RKO (cell line): Measurements from ENCODE around the gene TMEM35B.
"Not testable (repeated sequence)": the region's sequence is repeated elsewhere in the genome, so short reads cannot be mapped to it uniquely, and the experiment has no call there.

ENCODE experiments used
- DNase-seq: peaks from one replicate; pipeline ENCODE4 v3.0.0-alpha.2; 2016; ENCODE audit warnings: low spot score

The TMEM35B gene

DNA sequence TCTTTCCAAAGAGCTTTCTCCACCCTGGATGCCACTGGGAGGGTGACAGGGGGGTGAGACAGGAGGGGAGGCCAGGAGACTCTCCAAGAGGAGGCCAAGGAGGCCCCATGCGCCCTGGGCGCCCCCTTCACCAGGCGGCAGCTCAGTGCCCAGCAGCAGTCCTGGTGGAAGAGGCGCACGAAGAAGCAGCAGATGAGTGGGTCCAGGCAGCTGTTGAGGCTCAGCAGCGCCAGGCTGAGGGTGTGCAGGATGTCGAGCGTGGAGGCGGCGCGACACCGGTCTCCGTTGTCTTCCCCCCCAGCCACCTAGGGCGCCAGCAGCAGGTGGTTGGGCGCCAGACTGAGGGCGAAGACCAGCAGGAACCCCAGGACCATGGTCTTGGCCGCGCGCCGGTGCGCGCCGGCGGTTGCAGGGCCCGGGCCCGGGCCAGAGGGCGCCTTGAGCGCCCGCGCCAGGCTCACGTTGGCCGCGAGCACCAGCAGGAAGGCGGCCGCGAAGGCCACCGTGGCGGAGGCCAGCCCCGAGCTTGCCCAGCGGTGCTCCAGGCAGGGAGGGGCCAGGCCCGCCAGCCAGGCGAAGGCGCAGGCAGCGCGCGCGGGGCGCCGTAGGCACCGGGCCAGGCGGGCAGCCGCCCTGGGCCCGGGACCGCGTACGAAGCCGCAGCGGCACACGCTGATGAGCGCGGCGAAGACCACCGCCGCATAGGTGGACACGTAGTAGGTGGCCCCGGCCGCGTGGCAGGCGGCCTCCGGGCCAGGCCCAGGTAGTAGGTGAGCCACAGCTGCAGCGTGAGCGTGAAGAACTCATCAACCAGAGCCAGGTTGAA, 8.6 kb downstream of the TMEM35B start:
- DNase-seq, result no peak

- DNase-seq, result no peak
Observed at GRCh38 chr1:34975771-34976170, 9.4 kb downstream of the TMEM35B start.

DNA sequence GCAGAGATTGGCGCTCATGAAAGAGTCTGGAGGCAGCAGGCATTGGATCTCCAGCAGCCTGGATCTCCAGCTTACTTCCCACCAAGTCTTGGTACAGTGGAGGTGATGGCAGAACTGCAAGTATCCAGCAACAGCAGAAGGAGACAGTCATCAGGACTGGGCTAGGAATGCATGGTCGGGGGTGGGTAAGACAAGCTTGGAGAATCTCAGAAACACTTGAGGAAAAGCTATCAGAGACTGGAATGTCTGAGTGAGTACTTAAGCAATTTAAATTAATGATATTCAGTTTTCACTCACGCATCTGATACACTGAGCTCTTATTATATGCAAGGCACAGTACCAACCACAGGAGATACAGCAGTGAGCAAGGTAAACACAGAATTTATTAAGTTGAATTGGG, 9.8 kb downstream of the TMEM35B start:
- DNase-seq, result no peak

GRCh38 chr1:34974626-34975025, 10.5 kb downstream of the TMEM35B start:
- no peak for DNase-seq

DNA sequence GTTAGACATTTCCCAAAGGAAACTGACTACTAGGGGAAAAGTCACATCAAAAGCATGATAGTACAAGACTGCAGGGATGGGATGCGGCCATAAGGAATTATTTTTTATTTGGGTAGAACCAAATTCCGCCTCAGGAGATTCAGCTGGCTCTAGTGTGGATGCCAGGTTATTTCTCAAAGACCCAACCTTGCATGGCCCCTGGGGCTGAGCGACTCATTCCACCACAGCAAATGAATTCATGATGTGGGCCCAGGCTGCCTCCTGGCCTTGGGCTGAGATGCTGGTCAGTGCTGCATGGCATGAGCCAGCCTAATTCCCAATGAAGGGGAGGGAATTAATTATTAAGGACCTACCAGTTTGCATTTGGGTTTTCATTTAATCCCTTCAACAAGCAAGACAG, 11.8 kb downstream of the TMEM35B start:
- DNase-seq, result no peak

- DNase-seq, result no peak
Observed at GRCh38 chr1:34970829-34971228, 14.3 kb downstream of the TMEM35B start.

DNA sequence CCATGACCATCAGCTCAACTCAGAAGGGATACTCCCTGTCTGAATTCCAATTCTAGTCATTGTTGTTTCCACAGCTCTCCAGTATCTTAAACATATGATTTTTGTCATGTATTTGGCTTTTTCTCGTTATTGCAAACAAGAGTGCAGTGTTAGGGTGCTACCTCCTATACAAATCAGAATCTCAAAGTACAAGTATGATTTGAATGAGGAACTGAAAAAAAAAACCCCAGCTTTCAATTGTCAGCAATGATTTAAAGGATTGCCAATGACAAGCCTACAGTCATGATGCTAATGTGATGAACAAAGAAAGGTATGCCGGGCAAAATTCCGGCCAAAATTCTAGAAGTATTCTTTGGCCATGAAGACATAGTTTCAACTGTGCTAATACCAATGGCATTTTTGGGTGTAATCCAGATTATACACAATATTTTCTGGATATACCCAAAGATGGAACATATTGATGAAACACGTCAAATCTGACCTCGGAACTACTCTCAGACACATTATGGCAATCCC, 14.9 kb downstream of the TMEM35B start:
- no peak for DNase-seq

- DNase-seq, result not testable (repeated sequence)
Observed at GRCh38 chr1:34968297-34968696, 16.9 kb downstream of the TMEM35B start.

DNA sequence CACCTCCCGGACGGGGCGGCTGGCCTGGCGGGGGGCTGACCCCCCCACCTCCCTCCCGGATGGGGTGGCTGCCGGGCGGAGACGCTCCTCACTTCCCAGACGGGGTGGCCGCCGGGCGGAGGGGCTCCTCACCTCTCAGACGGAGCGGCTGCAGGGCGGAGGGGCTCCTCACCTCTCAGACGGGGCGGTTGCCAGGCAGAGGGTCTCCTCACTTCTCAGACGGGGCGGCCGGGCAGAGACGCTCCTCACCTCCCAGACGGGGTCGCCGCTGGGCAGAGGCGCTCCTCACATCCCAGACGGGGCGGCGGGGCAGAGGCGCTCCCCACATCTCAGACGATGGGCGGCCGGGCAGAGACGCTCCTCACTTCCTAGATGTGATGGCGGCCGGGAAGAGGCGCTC, 17.5 kb downstream of the TMEM35B start:
- DNase-seq, result not testable (repeated sequence)

DNA sequence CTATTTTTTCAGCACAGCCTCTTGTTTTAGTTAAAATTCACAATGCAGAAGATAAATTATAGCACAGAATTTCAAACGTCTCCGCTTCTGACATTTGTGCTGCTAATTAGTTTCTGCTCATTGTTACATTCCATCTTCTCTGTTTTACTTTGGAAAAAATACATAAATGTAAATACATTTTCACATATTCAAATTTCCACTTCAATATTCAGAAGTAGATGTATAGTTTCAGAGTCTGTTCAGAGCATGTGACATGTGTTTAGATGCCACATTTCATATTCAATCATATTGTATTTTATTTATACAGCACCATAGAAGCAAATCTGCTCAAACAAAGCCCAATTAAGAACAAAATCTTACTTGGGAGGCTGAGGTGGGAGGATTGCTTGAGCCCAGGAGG, 19.6 kb downstream of the TMEM35B start:
- DNase-seq, result no peak

GRCh38 chr1:34950428-34950827, 34.7 kb downstream of the TMEM35B start:
- no peak for DNase-seq

DNA sequence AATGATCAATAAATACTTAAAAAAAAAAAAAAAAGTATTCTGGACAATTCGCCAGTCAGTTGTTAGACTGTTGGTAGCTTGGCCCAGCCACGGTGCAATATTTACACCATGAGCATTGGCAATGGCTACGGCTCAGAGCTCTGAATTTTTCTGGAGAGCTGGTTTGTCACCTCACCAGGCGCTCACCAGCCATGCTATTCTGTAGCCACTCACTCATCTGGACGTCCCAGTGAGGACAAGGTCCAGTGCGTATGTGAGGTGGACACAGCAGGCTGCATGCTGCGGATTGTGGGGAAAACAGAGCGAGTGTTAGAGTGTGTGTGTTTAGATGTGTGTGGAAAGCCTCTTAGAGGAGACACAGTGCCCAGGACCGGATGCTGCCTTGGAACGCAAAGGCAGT, 36.4 kb downstream of the TMEM35B start:
- DNase-seq, result not testable (repeated sequence)

GRCh38 chr1:34947641-34948314, 37.4 kb downstream of the TMEM35B start:
- DNase-seq, result not testable (repeated sequence)

- DNase-seq, result no peak
Observed at GRCh38 chr1:34946211-34946610, 38.9 kb downstream of the TMEM35B start.

GRCh38 chr1:34941798-34942197, 43.3 kb downstream of the TMEM35B start:
- DNase-seq, result not testable (repeated sequence)
